GM23338 (cell line): ENCODE measurements around the gene LRBA. TPM values are rescaled to one million over a fixed set of nuclear protein-coding genes. Genes with fewer than 3 reads are reported as not detected.

ENCODE experiments used
- ATAC-seq: fragments of 200-7000 bp; cut with Tn5 transposase; 3 replicates; pipeline ENCODE4 v1.9.1; 2020
- DNase-seq: peaks from one replicate; pipeline ENCODE4 v3.0.0-alpha.2; 2015; ENCODE audit warnings: low spot score
- H2AFZ ChIP-seq: fragments of 200-600 bp; sonication (generic); 2 replicates; pipeline ENCODE4 v1.8.0; 2016; ENCODE audit warnings: antibody characterized with exemption, mild to moderate bottlenecking, moderate library complexity
- H3F3A ChIP-seq: fragments of 200-600 bp; sonication (generic); replicated peaks from 2 replicates; pipeline ENCODE4 v1.8.0; 2017; ENCODE audit warnings: antibody characterized with exemption, mixed run types, low read depth
- H3K27ac ChIP-seq: fragments of 200-600 bp; sonication (generic); 2 replicates; pipeline ENCODE4 v1.6.1; 2016; ENCODE audit warnings: low read depth
- H3K27me3 ChIP-seq: fragments of 200-600 bp; sonication (generic); 2 replicates; pipeline ENCODE4 v1.8.0; 2016; ENCODE audit warnings: mild to moderate bottlenecking, mixed run types, moderate library complexity; ENCODE audit not compliant: insufficient read depth
- H3K36me3 ChIP-seq: fragments of 200-600 bp; sonication (generic); 2 replicates; pipeline ENCODE4 v1.8.0; 2016; ENCODE audit warnings: mild to moderate bottlenecking; ENCODE audit not compliant: insufficient read depth
- H3K4me1 ChIP-seq: fragments of 200-600 bp; sonication (generic); 2 replicates; pipeline ENCODE4 v1.8.0; 2016; ENCODE audit warnings: mild to moderate bottlenecking, moderate library complexity; ENCODE audit not compliant: insufficient read depth
- H3K4me2 ChIP-seq: fragments of 200-600 bp; sonication (generic); 2 replicates; pipeline ENCODE4 v1.7.1; 2017; ENCODE audit warnings: mixed run types
- H3K4me3 ChIP-seq: fragments of 200-600 bp; sonication (generic); 2 replicates; pipeline ENCODE4 v1.6.1; 2016; ENCODE audit warnings: mixed run types
- H3K79me2 ChIP-seq: fragments of 200-600 bp; sonication (generic); replicated peaks from 2 replicates; pipeline ENCODE4 v1.8.0; 2017; ENCODE audit warnings: mild to moderate bottlenecking; ENCODE audit not compliant: insufficient read depth
- H3K9me2 ChIP-seq: fragments of 200-600 bp; sonication (generic); 2 replicates; pipeline ENCODE4 v1.8.0; 2017; ENCODE audit not compliant: insufficient read depth
- H4K20me1 ChIP-seq: fragments of 200-600 bp; sonication (generic); replicated peaks from 2 replicates; pipeline ENCODE4 v1.8.0; 2017; ENCODE audit warnings: mild to moderate bottlenecking; ENCODE audit not compliant: insufficient read depth
- H3K27ac Mint-ChIP-seq: 2 replicates; pipeline ENCODE4 v1.8.0; 2020; ENCODE audit warnings: inconsistent platforms, mild to moderate bottlenecking, moderate library complexity, mixed read lengths
- H3K27me3 Mint-ChIP-seq: 3 replicates; pipeline ENCODE4 v1.8.0; 2022; ENCODE audit warnings: low read depth, mild to moderate bottlenecking, moderate library complexity, mixed read lengths, inconsistent platforms; ENCODE audit not compliant: insufficient read depth, poor library complexity
- H3K36me3 Mint-ChIP-seq: 3 replicates; pipeline ENCODE4 v1.8.0; 2021; ENCODE audit warnings: low read depth, mild to moderate bottlenecking, inconsistent platforms, moderate library complexity, mixed read lengths
- H3K4me1 Mint-ChIP-seq: 3 replicates; pipeline ENCODE4 v1.8.0; 2020; ENCODE audit warnings: mild to moderate bottlenecking, inconsistent platforms, mixed read lengths
- H3K4me3 Mint-ChIP-seq: 3 replicates; pipeline ENCODE4 v1.8.0; 2021; ENCODE audit warnings: moderate library complexity, mild to moderate bottlenecking, inconsistent platforms, mixed read lengths
- H3K9me3 Mint-ChIP-seq: 3 replicates; pipeline ENCODE4 v1.8.0; 2020; ENCODE audit warnings: moderate library complexity, mild to moderate bottlenecking, inconsistent platforms, mixed read lengths
- CREB1 ChIP-seq: fragments of 250-450 bp; sonication (Bioruptor Pico); IDR thresholded peaks from 2 replicates; pipeline ENCODE4 v1.5.0; 2020; ENCODE audit warnings: low read depth, mild to moderate bottlenecking, moderate library complexity
- EZH2 ChIP-seq: fragments of 200-600 bp; sonication (generic); IDR thresholded peaks from one replicate; pipeline ENCODE4 v1.8.0; 2017; ENCODE audit warnings: antibody characterized with exemption, mild to moderate bottlenecking, low read depth; ENCODE audit not compliant: unreplicated experiment
- NANOG ChIP-seq: IDR thresholded peaks from 2 replicates; pipeline ENCODE4 v1.6.1; 2016; ENCODE audit warnings: antibody characterized with exemption, borderline replicate concordance
- ZNF331 ChIP-seq: fragments of 250-450 bp; sonication (Bioruptor Pico); IDR thresholded peaks from 2 replicates; pipeline ENCODE4 v1.5.0; 2020; ENCODE audit warnings: low read depth, mild to moderate bottlenecking, moderate library complexity
- polyA plus RNA-seq: library from polyadenylated mRNA; unstranded; fragments of >200 nt; fragmentation: Nextera tagmentation; extraction: Ambion mirVana; gene quantifications from 2 replicates; pipeline ENCODE4 v1.2.1, GENCODE V29; 2016
- total RNA-seq: library from RNA; depleted of rRNA; stranded (reverse); fragments of >200 nt; shearing (Covaris generic); gene quantifications from 2 replicates; pipeline ENCODE4 v1.2.3, GENCODE V29; 2014
- TF ChIP-seq, protein P1 (sequence below), 2 experiments: fragments of 200-600 bp in 1 of 2; sonication (generic) in 1 of 2; conservative IDR thresholded peaks; 2 replicates each; pipeline versions ENCODE4 v1.5.1 to v1.6.1; 2016 to 2017; ENCODE audit warnings: antibody characterized with exemption in 2 of 2, low read depth in 2 of 2, mild to moderate bottlenecking in 2 of 2, moderate library complexity in 1 of 2
- TF ChIP-seq, protein P2 (sequence below): IDR thresholded peaks from 2 replicates; pipeline ENCODE4 v1.6.1; 2016; ENCODE audit warnings: antibody characterized with exemption
- TF ChIP-seq, protein P3 (sequence below): fragments of 250-450 bp; sonication (Bioruptor Pico); IDR thresholded peaks from 2 replicates; pipeline ENCODE4 v1.5.0; 2020; ENCODE audit warnings: mild to moderate bottlenecking, moderate library complexity

The LRBA gene
- total and polyA plus RNA-seq, 2 experiments from 2014 or later = 23.3 to 126 TPM

DNA sequence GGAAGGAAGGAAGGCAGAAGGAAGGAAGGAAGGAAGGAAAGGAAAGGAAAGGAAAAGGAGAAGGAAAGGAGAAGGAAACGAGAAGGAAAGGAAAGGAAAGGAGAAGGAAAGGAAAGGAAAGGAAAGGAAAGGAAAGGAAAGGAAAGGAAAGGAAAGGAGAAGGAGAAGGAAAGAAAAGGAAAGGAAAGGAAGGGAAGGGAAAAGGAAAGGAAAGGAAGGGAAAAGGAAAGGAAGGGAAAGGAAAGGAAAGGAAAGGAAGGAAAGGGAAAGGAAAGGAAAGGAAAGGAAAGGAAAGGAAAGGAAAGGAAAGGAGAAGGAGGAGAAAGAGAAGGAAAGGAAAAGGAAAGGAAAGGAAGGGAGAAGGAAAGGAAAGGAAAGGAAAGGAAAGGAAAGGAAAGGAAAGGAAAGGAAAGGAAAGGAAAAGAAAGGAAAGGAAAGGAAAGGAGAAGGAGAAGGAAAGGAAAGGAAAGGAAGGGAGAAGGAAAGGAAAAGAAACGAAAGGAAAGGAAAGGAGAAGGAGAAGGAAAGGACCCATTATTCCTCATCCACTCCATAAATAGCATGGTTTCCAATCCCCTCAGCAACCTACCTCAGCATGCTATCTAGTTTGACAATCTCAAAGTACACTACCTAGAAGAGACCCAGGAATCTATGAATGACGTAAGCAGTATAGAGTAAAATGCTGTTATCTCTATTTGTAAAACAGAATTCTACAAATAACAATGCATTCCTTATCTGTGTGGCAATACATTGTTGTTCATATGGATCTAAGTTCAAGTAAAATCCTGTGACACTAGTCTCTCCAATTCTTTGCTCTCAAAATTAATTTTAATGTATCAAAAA, 209.7 kb downstream of the LRBA start (continued):
- TF ChIP-seq, protein P1, sequence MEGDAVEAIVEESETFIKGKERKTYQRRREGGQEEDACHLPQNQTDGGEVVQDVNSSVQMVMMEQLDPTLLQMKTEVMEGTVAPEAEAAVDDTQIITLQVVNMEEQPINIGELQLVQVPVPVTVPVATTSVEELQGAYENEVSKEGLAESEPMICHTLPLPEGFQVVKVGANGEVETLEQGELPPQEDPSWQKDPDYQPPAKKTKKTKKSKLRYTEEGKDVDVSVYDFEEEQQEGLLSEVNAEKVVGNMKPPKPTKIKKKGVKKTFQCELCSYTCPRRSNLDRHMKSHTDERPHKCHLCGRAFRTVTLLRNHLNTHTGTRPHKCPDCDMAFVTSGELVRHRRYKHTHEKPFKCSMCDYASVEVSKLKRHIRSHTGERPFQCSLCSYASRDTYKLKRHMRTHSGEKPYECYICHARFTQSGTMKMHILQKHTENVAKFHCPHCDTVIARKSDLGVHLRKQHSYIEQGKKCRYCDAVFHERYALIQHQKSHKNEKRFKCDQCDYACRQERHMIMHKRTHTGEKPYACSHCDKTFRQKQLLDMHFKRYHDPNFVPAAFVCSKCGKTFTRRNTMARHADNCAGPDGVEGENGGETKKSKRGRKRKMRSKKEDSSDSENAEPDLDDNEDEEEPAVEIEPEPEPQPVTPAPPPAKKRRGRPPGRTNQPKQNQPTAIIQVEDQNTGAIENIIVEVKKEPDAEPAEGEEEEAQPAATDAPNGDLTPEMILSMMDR (conservative IDR thresholded peaks at IDR 0.05; ENCODE audit: low read depth in 2 of 2) = no peak
- no peak for TF ChIP-seq EZH2
- TF ChIP-seq ZNF331 = no peak
- TF ChIP-seq, protein P2, sequence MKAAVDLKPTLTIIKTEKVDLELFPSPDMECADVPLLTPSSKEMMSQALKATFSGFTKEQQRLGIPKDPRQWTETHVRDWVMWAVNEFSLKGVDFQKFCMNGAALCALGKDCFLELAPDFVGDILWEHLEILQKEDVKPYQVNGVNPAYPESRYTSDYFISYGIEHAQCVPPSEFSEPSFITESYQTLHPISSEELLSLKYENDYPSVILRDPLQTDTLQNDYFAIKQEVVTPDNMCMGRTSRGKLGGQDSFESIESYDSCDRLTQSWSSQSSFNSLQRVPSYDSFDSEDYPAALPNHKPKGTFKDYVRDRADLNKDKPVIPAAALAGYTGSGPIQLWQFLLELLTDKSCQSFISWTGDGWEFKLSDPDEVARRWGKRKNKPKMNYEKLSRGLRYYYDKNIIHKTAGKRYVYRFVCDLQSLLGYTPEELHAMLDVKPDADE = no peak

DNA sequence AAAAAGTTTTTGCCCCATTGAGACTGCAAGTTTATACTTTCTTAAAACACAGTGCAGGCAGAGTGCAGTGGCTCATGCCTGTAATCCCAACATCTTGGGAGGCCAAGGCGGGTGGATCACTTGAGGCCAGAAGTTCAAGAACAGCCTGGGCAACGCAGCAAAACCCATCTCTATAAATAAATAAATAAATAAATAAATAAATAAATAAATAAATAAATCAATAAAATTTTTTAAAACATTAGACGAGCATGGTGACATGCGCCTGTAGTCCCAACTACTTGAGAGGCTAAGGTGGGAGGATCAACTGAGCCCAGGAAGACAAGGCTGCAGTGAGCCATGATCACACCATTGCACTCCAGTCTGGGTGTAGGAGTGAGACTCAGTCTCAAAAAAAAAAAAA, 213.3 kb downstream of the LRBA start:
- Mint-ChIP-seq H3K4me1 (peaks cover 4% of the 10 kb centered on the region; the same call in 1 of the 3 replicates), H3K27me3 (peaks cover 1% of the 10 kb centered on the region), H3K36me3 (no peaks in the 10 kb centered on the region), H3K9me3 (no peaks in the 10 kb centered on the region), H3K27ac (no peak overlapping the region), H3K4me3 (no peak overlapping the region)
- DNase-seq (no peak), ATAC-seq (no peak)
- H3F3A ChIP-seq = no peaks in the 10 kb centered on the region
- no peak overlapping the region for H3K4me2 ChIP-seq
- H3K4me3 ChIP-seq = no peak overlapping the region
- H3K4me1 ChIP-seq = no peaks in the 10 kb centered on the region
- H4K20me1 ChIP-seq = no peaks in the 10 kb centered on the region; the same call in none of the 2 replicates
- H3K9me2 ChIP-seq = no peaks in the 10 kb centered on the region
- no peak for TF ChIP-seq NANOG
- TF ChIP-seq CREB1 (CRISPR knock-in tag) = no peak
- no peaks in the 10 kb centered on the region for H3K36me3 ChIP-seq
- H3K27me3 ChIP-seq = no peaks in the 10 kb centered on the region
- H3K79me2 ChIP-seq = no peaks in the 10 kb centered on the region
- H2AFZ ChIP-seq = no peak overlapping the region
- H3K27ac ChIP-seq = no peak overlapping the region

DNA sequence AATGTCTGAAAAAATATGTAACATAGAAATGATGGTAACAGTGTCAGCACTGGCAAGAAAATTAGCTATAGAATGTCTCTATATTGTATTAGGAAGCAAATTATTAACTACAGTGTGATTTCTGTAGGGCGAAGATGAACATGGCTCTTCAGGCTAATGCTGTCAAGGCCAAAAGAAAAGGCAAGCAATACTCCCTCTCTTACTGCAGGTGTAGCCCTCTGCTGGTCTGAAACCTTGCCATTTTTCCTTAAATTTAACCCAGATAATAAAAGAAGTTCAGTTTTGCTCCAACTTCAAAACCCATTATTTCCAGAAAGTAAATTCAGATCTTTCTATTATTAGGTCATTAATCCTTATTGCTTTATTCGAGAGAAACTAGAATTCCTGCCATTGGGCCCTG, 215.9 kb downstream of the LRBA start:
- no peaks in the 10 kb centered on the region for H3K4me1 ChIP-seq
- Mint-ChIP-seq H3K9me3 (no peaks in the 10 kb centered on the region), H3K4me1 (peaks cover 4% of the 10 kb centered on the region; the same call in 1 of the 3 replicates), H3K4me3 (no peak overlapping the region), H3K27me3 (no peaks in the 10 kb centered on the region), H3K27ac (no peak overlapping the region), H3K36me3 (no peaks in the 10 kb centered on the region)
- no peaks in the 10 kb centered on the region for H3K9me2 ChIP-seq
- DNase-seq (peak; percentile 33), ATAC-seq (peak; percentile 69)
- no peak overlapping the region for H2AFZ ChIP-seq
- H3K79me2 ChIP-seq = no peaks in the 10 kb centered on the region
- H4K20me1 ChIP-seq = no peaks in the 10 kb centered on the region
- no peak overlapping the region for H3K4me3 ChIP-seq
- H3K27me3 ChIP-seq = no peaks in the 10 kb centered on the region
- H3K4me2 ChIP-seq = no peak overlapping the region
- H3F3A ChIP-seq = no peaks in the 10 kb centered on the region
- H3K36me3 ChIP-seq = no peaks in the 10 kb centered on the region
- no peak overlapping the region for H3K27ac ChIP-seq
- no peak for TF ChIP-seq EZH2
- TF ChIP-seq, protein P1 (conservative IDR thresholded peaks at IDR 0.05; ENCODE audit: low read depth in 2 of 2) = peak; percentile 47 to 60
- TF ChIP-seq, protein P3, sequence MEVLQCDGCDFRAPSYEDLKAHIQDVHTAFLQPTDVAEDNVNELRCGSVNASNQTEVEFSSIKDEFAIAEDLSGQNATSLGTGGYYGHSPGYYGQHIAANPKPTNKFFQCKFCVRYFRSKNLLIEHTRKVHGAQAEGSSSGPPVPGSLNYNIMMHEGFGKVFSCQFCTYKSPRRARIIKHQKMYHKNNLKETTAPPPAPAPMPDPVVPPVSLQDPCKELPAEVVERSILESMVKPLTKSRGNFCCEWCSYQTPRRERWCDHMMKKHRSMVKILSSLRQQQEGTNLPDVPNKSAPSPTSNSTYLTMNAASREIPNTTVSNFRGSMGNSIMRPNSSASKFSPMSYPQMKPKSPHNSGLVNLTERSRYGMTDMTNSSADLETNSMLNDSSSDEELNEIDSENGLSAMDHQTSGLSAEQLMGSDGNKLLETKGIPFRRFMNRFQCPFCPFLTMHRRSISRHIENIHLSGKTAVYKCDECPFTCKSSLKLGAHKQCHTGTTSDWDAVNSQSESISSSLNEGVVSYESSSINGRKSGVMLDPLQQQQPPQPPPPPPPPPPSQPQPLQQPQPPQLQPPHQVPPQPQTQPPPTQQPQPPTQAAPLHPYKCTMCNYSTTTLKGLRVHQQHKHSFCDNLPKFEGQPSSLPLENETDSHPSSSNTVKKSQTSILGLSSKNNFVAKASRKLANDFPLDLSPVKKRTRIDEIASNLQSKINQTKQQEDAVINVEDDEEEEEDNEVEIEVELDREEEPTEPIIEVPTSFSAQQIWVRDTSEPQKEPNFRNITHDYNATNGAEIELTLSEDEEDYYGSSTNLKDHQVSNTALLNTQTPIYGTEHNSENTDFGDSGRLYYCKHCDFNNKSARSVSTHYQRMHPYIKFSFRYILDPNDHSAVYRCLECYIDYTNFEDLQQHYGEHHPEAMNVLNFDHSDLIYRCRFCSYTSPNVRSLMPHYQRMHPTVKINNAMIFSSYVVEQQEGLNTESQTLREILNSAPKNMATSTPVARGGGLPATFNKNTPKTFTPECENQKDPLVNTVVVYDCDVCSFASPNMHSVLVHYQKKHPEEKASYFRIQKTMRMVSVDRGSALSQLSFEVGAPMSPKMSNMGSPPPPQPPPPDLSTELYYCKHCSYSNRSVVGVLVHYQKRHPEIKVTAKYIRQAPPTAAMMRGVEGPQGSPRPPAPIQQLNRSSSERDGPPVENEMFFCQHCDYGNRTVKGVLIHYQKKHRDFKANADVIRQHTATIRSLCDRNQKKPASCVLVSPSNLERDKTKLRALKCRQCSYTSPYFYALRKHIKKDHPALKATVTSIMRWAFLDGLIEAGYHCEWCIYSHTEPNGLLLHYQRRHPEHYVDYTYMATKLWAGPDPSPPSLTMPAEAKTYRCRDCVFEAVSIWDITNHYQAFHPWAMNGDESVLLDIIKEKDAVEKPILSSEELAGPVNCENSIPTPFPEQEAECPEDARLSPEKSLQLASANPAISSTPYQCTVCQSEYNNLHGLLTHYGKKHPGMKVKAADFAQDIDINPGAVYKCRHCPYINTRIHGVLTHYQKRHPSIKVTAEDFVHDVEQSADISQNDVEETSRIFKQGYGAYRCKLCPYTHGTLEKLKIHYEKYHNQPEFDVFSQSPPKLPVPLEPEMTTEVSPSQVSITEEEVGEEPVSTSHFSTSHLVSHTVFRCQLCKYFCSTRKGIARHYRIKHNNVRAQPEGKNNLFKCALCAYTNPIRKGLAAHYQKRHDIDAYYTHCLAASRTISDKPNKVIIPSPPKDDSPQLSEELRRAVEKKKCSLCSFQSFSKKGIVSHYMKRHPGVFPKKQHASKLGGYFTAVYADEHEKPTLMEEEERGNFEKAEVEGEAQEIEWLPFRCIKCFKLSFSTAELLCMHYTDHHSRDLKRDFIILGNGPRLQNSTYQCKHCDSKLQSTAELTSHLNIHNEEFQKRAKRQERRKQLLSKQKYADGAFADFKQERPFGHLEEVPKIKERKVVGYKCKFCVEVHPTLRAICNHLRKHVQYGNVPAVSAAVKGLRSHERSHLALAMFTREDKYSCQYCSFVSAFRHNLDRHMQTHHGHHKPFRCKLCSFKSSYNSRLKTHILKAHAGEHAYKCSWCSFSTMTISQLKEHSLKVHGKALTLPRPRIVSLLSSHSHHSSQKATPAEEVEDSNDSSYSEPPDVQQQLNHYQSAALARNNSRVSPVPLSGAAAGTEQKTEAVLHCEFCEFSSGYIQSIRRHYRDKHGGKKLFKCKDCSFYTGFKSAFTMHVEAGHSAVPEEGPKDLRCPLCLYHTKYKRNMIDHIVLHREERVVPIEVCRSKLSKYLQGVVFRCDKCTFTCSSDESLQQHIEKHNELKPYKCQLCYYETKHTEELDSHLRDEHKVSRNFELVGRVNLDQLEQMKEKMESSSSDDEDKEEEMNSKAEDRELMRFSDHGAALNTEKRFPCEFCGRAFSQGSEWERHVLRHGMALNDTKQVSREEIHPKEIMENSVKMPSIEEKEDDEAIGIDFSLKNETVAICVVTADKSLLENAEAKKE = no peak
